ENCODE data around the gene RETN. TPM values are rescaled to one million over a fixed set of nuclear protein-coding genes. Genes with fewer than 3 reads are reported as not detected.

Gene RETN
- total RNA-seq, 1 donor from 2014 or later = 3.7 TPM

DNA sequence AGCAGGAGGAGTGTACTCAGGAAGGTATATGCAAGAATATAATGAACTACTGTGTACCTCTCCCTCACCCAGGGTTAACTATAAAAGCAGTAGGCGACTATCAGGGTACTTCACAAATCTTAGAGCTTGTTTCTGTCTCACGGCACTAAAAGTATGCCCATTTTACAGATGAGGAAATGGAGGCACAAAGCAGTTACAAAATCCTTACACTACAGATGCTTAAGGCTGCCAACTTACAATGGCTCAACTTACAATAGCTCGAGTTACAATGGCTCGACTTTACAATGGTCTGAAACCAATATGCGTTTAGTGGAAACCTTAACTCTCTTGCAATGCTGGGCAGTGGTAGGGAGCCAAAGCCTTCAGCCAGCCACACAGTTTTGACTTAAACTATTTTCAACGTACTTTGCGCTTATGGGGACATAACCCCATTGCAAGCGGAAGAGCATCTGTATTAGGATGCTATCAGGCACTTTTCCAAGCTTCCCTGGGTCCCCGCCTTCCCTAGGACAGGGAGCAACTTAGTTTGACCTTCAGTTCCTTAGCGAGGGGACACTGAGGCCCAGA is 29.0 kb downstream of the RETN start:
- H3K4me1 ChIP-seq (ENCODE audit: control insufficient read depth in 3 of 3, insufficient read depth in 3 of 3, low read length in 3 of 3) = no peaks in the 10 kb centered on the region
- no peaks in the 10 kb centered on the region for H3K9me3 ChIP-seq (ENCODE audit: control insufficient read depth in 3 of 3, low read length in 3 of 3)
- H3K27ac ChIP-seq (ENCODE audit: low read depth, low read length) = no peak overlapping the region
- H3K36me3 ChIP-seq (ENCODE audit: control insufficient read depth in 3 of 3, insufficient read depth in 3 of 3, low read length in 3 of 3) = no peaks in the 10 kb centered on the region
- no peak overlapping the region for H3K4me3 ChIP-seq (ENCODE audit: low read length in 3 of 3)
- H3K27me3 ChIP-seq (ENCODE audit: control insufficient read depth in 3 of 3, insufficient read depth in 3 of 3, low read length in 3 of 3) = peaks cover 24 to 53% (median 45%) of the 10 kb centered on the region in 3 donors
- H3K9ac ChIP-seq (ENCODE audit: low read depth in 1 of 3, low read length in 3 of 3) = no peak overlapping the region

DNA sequence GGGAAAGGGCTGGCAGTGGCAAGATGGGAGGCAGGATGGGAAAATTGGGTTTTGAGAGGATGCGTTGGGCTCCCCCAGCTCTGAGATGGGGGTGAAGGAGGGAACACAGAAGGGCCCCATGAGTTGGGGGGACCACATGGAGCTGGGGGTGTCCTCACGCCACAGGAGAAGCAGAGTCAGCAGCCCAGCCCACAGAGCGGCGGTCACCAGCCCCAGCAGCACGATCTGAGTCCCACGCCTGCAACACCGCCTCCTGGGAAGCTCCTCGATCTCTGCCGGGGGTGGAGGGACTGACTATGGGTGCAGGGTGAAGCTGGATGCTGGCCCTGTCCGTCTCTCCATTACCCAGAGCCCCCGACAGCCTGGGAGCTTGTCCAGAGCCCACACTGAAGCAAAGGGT is 29.7 kb downstream of the RETN start:
- Histone ChIP-seq H3K9ac (ENCODE audit: low read depth in 1 of 3, low read length in 3 of 3) (no peak overlapping the region), H3K36me3 (ENCODE audit: control insufficient read depth in 3 of 3, insufficient read depth in 3 of 3, low read length in 3 of 3) (no peaks in the 10 kb centered on the region), H3K4me3 (ENCODE audit: low read length in 3 of 3) (no peak overlapping the region), H3K27me3 (ENCODE audit: control insufficient read depth in 3 of 3, insufficient read depth in 3 of 3, low read length in 3 of 3) (peaks cover 24 to 55% (median 45%) of the 10 kb centered on the region in 3 donors), H3K4me1 (ENCODE audit: control insufficient read depth in 3 of 3, insufficient read depth in 3 of 3, low read length in 3 of 3) (no peaks in the 10 kb centered on the region), H3K27ac (ENCODE audit: low read depth, low read length) (no peak overlapping the region), H3K9me3 (ENCODE audit: control insufficient read depth in 3 of 3, low read length in 3 of 3) (no peaks in the 10 kb centered on the region)

DNA sequence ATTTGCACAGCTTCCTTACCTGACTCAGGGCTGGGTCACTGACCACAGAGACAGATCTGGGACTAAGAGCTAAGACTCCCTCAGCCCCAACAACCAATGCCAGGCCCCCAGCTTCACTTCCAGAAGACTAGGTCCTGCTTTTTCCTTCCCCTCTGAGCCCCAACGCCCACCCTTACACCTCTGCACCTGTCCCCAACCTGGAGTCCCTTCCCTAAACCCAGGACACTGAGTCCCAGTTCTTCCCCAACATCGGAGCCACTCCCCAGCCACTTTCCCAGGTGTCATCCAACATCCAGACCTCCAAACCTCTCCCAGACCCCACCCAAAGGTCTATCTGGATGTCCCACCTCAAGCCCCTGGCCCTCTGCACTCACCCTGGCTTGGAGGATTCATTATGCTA is 30.2 kb downstream of the RETN start:
- H3K27me3 ChIP-seq (ENCODE audit: control insufficient read depth in 3 of 3, insufficient read depth in 3 of 3, low read length in 3 of 3) = peaks cover 24 to 56% (median 45%) of the 10 kb centered on the region in 3 donors
- no peaks in the 10 kb centered on the region for H3K4me1 ChIP-seq (ENCODE audit: control insufficient read depth in 3 of 3, insufficient read depth in 3 of 3, low read length in 3 of 3)
- H3K9ac ChIP-seq (ENCODE audit: low read depth in 1 of 3, low read length in 3 of 3) = no peak overlapping the region
- H3K36me3 ChIP-seq (ENCODE audit: control insufficient read depth in 3 of 3, insufficient read depth in 3 of 3, low read length in 3 of 3) = no peaks in the 10 kb centered on the region
- H3K9me3 ChIP-seq (ENCODE audit: control insufficient read depth in 3 of 3, low read length in 3 of 3) = no peaks in the 10 kb centered on the region
- no peak overlapping the region for H3K4me3 ChIP-seq (ENCODE audit: low read length in 3 of 3)
- H3K27ac ChIP-seq (ENCODE audit: low read depth, low read length) = no peak overlapping the region

DNA sequence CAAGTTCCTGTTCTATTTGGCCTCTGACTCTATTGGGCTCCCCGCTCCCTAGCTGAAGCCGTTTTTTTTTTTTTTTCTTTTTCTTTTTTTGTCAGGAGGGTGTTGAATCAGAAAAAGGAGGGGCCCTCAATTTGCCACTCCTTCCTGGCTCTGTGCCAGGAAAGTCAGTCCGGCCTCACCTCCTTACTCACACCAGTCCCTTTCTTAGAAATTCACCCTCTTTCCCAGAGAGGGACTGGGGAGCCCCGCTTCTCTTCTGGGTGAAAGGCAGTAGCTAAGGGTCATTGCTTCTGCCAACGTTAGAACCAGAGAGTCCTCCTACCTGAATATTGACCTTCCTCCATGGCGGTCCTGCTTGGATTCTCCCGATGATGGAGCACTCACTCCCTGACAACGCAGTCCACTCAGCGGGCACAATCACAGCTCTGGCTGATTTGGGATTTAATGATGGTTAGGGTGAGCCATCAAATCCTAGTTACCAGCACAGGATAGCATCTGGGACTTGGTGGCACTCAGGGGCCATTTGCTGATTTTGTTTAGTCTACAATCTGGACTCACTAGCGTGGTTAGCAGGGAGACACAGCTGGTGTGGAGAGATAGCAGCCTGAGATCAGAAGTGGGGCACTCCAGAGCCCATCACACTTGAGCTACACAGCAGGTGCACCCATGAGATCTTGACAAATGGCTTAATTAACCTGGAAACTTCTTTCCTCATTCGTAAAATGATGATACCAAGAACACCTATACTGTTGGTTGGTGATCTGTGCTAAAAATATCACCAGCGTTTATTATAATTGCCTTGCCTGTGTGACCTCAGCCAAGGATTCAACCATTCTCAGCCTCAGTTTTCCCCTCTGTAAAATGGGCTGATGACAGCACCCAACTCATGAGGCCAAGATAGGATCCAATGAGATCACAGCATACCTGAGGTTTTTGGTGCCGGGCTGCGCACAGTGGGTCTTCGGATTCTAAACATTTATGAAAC is 30.9 kb downstream of the RETN start:
- no peaks in the 10 kb centered on the region for H3K9me3 ChIP-seq (ENCODE audit: control insufficient read depth in 3 of 3, low read length in 3 of 3)
- H3K27me3 ChIP-seq (ENCODE audit: control insufficient read depth in 3 of 3, insufficient read depth in 3 of 3, low read length in 3 of 3) = peaks cover 29 to 55% (median 50%) of the 10 kb centered on the region in 3 donors
- no peak overlapping the region for H3K27ac ChIP-seq (ENCODE audit: low read depth, low read length)
- H3K4me1 ChIP-seq (ENCODE audit: control insufficient read depth in 3 of 3, insufficient read depth in 3 of 3, low read length in 3 of 3) = no peaks in the 10 kb centered on the region
- no peak overlapping the region for H3K9ac ChIP-seq (ENCODE audit: low read depth in 1 of 3, low read length in 3 of 3)
- H3K4me3 ChIP-seq (ENCODE audit: low read length in 3 of 3) = no peak overlapping the region
- no peaks in the 10 kb centered on the region for H3K36me3 ChIP-seq (ENCODE audit: control insufficient read depth in 3 of 3, insufficient read depth in 3 of 3, low read length in 3 of 3)

DNA sequence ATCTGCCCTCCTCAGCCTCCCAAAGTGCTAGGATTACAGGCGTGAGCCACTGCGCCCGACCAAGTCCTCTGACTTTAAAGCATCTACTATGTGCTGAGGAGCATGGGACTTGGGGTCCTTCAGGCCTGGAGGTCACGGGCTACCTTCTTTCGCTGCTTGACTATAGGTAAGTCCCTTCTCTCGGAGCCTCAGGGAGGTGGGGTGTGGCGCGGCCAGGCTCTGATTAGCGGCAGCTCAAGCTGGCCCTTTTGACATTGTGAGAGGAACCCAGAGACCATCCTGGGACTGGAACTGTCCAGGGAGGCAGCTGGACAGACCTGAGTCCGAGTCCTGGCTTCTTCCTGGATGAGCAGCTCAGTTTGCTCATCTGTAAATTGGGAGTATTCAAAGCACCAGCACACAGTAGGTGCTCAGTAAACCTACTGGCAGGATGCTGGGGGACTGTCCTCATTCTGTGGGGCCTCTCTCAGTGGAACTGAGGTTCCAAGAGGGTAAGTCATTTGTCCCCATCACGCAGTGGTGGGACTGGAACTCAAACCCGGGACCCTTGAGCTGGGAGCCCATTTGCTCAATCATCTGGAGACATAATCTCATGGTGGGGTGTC is 32.3 kb downstream of the RETN start:
- H3K4me1 ChIP-seq (ENCODE audit: control insufficient read depth in 3 of 3, insufficient read depth in 3 of 3, low read length in 3 of 3) = no peaks in the 10 kb centered on the region
- no peak overlapping the region for H3K9ac ChIP-seq (ENCODE audit: low read depth in 1 of 3, low read length in 3 of 3)
- H3K27me3 ChIP-seq (ENCODE audit: control insufficient read depth in 3 of 3, insufficient read depth in 3 of 3, low read length in 3 of 3) = peaks cover 26 to 54% (median 46%) of the 10 kb centered on the region in 3 donors
- no peaks in the 10 kb centered on the region for H3K36me3 ChIP-seq (ENCODE audit: control insufficient read depth in 3 of 3, insufficient read depth in 3 of 3, low read length in 3 of 3)
- H3K4me3 ChIP-seq (ENCODE audit: low read length in 3 of 3) = no peak overlapping the region
- H3K9me3 ChIP-seq (ENCODE audit: control insufficient read depth in 3 of 3, low read length in 3 of 3) = no peaks in the 10 kb centered on the region
- H3K27ac ChIP-seq (ENCODE audit: low read depth, low read length) = no peak overlapping the region

DNA sequence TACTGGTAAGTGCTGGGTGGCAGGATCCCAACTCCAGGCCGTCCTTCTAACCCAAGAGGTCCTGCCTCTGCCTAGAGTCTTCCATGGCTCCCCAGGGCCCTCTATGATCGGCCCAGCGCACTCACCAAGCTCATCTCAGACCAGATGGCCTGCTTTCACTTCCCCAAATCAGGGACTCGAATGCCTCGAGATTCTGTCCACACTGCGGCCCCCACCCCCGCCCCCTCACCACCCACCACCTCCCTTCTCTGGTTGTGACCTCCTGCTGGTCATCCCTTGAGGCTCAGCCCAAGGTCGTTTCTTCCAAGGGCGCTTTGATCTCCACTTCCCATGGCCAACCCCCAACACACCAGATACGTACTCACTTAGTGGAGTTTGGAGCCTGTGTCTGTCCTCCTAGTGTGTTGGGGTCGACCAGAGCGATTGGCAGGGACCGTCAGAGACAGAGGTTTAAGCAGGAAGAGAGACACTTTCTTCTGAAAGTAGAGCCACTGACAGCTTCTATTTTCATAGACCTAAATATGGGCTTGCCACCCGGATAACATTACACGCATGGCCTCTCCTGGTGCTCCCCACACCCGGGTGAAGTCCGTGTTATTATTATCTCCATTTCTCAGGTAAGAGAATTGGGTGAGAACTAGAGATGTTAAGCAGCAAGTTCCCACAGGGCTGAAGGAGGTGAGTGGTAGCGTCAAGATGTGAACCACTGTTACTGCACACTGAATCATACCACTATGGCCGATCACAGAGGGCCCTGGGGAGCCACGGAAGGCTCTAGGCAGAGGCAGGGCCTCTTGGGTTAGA is 33.0 kb downstream of the RETN start, which contains the start of gene FCER2:
FCER2 (minus strand) TSS at position 478 of the 804 bp plus-strand sequence. CDS start 2,371 bp downstream, outside the sequence.
- Histone ChIP-seq H3K27me3 (ENCODE audit: control insufficient read depth in 3 of 3, insufficient read depth in 3 of 3, low read length in 3 of 3) (peaks cover 26 to 50% (median 46%) of the 10 kb centered on the region in 3 donors), H3K27ac (ENCODE audit: low read depth, low read length) (no peak within 1 kb of the TSS), H3K9ac (ENCODE audit: low read depth in 1 of 3, low read length in 3 of 3) (no peak within 1 kb of the TSS), H3K4me1 (ENCODE audit: control insufficient read depth in 3 of 3, insufficient read depth in 3 of 3, low read length in 3 of 3) (no peaks in the 10 kb centered on the region), H3K36me3 (ENCODE audit: control insufficient read depth in 3 of 3, insufficient read depth in 3 of 3, low read length in 3 of 3) (no peaks in the 10 kb centered on the region), H3K9me3 (ENCODE audit: control insufficient read depth in 3 of 3, low read length in 3 of 3) (no peaks in the 10 kb centered on the region), H3K4me3 (ENCODE audit: low read length in 3 of 3) (no peak within 1 kb of the TSS)

DNA sequence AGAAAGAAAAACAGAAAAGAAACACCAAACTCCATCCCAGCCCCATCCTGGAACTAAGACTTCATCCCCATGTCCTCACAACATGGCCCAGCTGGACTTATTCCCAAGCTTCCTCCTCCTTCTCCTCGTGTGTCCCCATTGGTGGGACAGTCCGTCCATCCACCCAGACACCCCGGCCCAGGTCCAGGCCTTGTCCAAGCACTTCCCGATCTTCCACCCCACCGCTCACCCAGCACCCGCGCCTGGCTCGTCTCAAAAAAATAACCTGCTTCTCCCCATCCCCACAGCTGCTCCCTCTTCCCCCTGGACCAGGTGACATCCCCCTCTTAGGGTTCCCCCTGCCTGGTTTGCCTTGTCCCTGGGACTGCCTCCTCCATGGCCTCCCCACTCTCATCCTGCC is 34.5 kb downstream of the RETN start:
- Histone ChIP-seq H3K9ac (ENCODE audit: low read depth in 1 of 3, low read length in 3 of 3) (no peak overlapping the region), H3K36me3 (ENCODE audit: control insufficient read depth in 3 of 3, insufficient read depth in 3 of 3, low read length in 3 of 3) (no peaks in the 10 kb centered on the region), H3K4me3 (ENCODE audit: low read length in 3 of 3) (no peak overlapping the region), H3K27ac (ENCODE audit: low read depth, low read length) (no peak overlapping the region), H3K27me3 (ENCODE audit: control insufficient read depth in 3 of 3, insufficient read depth in 3 of 3, low read length in 3 of 3) (peaks cover 17 to 35% (median 34%) of the 10 kb centered on the region in 3 donors), H3K9me3 (ENCODE audit: control insufficient read depth in 3 of 3, low read length in 3 of 3) (no peaks in the 10 kb centered on the region), H3K4me1 (ENCODE audit: control insufficient read depth in 3 of 3, insufficient read depth in 3 of 3, low read length in 3 of 3) (no peaks in the 10 kb centered on the region)

DNA sequence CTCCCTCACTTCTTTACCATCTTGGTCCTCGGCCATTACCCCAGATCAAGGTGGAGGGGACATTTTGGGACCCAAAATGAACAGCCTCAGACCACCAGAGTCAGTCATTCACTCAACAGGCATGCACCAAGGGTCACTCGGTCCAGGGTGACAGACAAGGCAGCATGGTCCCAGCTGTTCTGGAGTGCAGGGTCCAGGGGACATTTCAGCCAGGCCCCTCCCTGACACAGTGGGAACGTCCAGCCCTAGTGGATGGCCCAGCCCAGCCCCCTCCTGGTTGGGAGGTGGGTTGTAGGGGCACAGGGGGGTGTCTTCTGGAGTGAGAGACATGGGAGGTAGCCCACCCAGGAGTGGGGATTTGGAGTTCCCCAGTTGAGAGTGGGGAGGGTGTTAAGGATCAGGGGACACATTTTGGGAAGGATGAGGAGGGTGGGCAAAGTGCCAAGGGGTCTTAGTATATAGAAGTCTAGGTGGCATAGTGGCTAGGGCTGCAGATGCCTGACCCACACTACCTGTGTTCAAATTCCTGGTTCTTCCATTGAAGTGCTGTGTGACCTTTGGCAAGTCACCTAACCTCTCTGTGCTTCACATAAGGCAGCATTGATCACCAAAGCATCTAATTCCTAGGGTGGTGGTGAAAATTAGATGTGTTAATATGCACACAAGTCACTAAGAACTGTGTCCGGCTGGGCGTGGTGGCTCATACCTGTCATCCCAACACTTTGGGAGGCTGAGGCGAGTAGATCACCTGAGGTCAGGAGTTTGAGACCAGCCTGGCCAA is 35.6 kb downstream of the RETN start:
- Histone ChIP-seq H3K9me3 (ENCODE audit: control insufficient read depth in 3 of 3, low read length in 3 of 3) (no peaks in the 10 kb centered on the region), H3K27ac (ENCODE audit: low read depth, low read length) (no peak overlapping the region), H3K36me3 (ENCODE audit: control insufficient read depth in 3 of 3, insufficient read depth in 3 of 3, low read length in 3 of 3) (no peaks in the 10 kb centered on the region), H3K9ac (ENCODE audit: low read depth in 1 of 3, low read length in 3 of 3) (no peak overlapping the region), H3K4me1 (ENCODE audit: control insufficient read depth in 3 of 3, insufficient read depth in 3 of 3, low read length in 3 of 3) (no peaks in the 10 kb centered on the region), H3K27me3 (ENCODE audit: control insufficient read depth in 3 of 3, insufficient read depth in 3 of 3, low read length in 3 of 3) (peaks cover 15 to 25% (median 25%) of the 10 kb centered on the region in 3 donors), H3K4me3 (ENCODE audit: low read length in 3 of 3) (no peak overlapping the region)

Measured in skeletal muscle tissue (tissue), 4 donors.